GM10266 (cell line): ENCODE results near the gene TUBB1.

Experiments used
- DNase-seq: peaks from one replicate; pipeline ENCODE4 v3.0.0; 2012; ENCODE audit errors: extremely low spot score
- CTCF ChIP-seq: IDR thresholded peaks from 2 replicates; pipeline ENCODE4 v1.5.1; 2012; ENCODE audit warnings: mild to moderate bottlenecking, low read depth; ENCODE audit not compliant: control insufficient read depth, insufficient read depth; ENCODE audit errors: missing control alignments

Gene TUBB1

GRCh38 chr20:59075934-59076508, 56.8 kb downstream of the TUBB1 start:
- no peak for DNase-seq
- no peak for TF ChIP-seq CTCF
